HG03066 (cell line): ENCODE data around the gene ADAMTS18.
"Not testable (repeated sequence)": the region's sequence is repeated elsewhere in the genome, so short reads cannot be mapped to it uniquely, and the experiment has no call there.

Experiments
- ATAC-seq: cut with Tn5 transposase; IDR thresholded peaks from one replicate; pipeline ENCODE4 v1.9.1; 2021; ENCODE audit warnings: low read depth; ENCODE audit not compliant: unreplicated experiment

Gene ADAMTS18

DNA sequence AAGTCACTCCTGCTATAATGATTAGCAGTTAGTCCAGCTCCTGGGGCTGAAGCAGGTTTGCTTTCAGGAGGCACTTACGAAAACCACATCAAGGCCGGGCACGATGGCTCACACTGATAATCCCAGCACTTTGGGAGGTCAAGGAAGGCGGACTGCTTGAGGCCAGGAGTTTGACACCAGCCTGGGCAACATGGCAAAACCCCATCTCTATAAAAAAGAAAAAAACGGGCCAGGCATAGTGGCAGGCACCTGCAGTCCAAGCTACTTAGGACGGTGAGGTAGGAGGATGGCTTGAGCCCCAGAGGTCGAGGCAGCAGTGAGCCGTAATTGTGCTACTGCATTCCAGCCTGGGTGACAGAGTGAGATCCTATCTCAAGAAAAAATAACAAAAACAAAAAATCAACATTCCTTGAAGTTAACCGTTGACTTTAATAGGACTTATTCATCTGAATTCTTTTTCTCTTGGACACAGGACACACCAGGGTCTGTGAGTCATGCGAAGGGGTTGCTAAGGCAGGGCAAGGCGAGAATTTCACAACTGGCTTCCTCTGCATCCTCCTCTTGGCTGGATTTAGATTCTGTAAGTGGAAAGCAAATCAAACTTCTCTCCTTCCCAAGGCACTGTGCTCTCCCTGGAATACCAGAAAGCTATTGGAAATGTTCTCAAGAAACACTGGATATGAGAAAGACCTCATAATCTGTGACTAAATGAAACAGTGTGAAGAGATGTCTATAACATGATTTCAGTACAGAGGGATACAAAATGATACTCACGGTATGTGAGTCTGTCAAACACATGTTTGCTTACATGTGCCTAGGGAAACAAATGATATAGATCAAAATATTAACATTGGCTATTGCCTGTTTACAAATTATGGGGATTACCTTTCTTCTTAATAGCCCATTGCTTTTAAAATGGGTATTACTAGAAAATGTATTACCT, 136.1 kb downstream of the ADAMTS18 start:
- ATAC-seq, result no peak

DNA sequence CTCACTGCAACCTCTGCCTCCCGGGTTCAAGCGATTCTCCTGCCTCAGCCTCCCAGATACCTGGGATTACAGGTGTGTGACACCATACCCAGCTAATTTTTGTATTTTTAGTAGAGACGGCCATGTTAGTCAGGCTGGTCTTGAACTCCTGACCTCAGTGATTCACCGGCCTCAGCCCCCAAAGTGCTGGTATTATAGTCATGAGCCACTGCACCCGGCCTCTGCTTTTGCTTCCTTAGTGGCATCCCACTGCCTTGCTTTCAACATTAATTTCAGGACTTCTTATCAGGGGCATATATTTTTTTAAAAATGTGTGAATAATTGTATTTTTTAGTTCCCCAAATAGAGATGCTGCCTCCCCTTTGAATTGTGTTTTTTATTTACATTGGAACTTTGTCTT, 136.8 kb downstream of the ADAMTS18 start:
- ATAC-seq, result no peak

DNA sequence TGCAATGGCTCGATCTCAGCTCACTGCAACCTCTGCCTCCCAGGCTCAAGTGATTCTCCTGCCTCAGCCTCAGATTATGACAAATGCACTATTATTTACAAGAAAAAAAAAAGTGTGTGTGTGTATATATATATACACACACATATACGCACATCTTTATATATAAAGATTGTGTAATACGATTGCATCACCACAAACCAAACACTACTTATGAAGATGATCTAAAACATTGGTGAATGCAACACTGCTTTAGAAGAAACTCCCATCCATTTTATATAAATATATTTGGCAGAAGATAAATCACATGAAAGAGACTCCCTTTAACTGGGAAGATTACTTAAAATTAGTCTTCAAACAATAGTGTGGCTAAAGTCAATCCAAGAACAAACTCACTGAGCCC, 138.9 kb downstream of the ADAMTS18 start:
- ATAC-seq, result no peak

DNA sequence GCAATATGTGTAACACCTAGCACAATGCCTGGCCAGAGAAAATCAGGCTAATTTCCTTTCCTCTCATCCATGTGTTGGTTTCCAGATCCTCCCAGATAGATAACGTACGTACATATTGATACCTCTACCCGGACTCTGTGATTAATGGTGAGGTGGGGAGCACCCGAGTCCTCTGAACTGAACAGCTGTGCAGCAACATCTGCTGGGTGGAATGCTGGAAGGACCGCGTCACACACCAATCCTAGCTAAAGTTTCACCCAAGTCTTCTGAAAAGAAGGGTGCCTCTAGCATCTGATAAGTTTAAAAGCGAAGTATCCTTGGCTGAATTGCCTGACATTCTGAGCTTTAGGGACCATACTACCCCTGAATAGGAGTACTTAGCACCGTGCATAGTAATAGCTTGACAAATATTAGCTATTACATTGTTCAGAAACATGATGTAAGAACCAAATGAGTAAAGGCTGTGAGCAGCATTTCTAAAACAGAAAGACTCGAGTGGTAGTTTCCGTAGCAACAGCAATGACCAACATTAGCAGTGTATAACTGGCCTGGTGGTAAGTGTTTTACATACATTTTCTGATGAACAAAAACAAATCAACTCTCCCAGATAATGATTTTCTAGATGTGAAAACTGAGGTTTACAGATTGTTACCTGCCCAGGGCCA, 144.3 kb downstream of the ADAMTS18 start:
- ATAC-seq, result no peak

DNA sequence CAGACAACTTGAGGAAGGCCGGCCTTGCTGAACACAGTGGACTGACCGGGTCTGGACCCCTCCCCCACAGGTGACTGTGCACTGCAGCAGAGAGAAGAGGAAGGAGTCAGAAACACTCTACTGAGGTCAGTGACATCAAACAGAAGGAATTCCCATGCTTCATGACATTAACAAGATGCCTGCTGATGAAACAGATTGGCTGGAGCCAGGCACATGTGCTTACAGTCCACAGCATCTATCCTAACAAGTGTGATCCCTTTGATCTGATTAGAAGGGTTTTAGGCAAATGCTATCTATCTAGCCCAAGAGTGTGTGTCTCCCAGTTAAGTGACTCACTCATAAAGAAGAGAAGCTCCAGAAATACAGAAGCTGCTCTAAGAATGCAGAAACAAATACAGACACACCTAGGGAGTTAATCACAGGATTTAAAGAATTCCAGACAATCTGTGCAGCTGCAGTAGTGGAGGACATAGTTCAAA, 145.5 kb downstream of the ADAMTS18 start:
- ATAC-seq, result no peak

DNA sequence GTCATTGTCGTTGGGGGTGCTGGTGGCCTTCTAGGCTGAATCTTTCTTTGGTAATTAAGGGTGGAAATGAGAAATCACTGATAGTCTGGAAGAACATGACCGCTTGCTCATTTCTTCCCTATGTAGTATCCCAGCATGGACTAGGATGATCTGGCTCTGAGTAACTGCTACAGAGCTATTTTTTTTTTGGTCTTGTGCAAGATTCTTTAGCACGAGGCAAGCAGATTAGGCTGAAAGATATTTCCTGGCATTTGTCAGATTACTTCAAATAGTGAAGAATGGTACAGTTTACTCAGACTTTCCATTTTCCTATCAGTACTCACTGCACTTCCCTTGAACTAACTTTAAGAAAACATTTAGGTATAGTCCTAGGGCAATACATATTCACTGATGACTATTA, 146.6 kb downstream of the ADAMTS18 start:
- ATAC-seq, result no peak

DNA sequence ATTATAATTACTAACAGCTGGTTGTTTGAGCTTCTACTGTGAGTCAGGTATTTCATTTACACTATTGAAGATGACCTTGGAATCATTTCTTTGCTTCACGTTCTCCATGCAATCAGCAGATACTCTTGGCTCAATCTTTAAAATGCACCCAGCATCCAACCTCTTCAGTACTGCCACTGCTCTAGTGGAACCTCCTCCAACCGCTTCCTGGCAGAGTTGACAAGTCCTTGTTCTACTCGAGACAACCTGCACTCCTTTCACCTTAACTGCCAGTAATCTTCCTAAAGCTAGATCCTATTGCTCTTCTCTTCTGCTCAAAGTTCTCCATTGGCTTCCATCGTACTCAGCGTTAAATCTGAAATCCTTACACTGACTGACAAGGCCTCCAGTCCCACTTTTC, 149.2 kb downstream of the ADAMTS18 start:
- no peak for ATAC-seq

DNA sequence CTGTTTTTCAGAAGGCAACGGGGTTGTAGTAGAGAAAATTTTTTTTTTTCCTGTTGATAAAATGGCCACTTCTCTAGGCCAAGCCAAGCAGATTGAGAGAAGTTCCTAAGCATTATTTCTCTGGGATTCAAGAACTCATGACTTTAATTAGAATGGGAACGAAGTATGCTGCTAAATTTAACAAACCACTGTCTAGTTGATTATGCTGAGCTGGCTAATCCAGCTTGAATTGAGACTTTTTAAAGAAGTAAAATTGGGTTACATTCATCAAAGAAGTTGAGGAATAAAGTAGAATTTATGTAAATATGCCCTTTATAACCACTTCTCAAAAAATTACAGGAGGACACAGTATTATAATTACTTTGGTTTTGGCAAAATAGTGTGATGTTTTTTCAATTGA, 152.5 kb downstream of the ADAMTS18 start:
- no peak for ATAC-seq

DNA sequence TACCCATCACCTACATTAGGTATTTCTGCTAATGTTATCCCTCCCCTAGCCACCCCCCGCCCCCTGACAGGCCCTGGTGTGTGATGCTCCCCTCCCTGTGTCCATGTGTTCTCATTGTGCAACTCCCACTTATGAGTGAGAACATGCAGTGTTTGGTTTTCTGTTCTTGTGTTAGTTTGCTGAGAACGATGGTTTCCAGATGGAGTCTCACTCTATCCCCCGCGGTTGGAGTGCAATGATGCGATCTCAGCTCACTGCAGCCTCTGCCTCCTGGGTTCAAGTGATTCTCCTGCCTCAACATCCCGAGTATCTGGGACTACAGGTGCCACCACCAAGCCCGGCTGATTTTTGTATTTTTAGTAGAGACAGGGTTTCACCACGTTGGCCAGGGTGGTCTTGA, 155.5 kb downstream of the ADAMTS18 start:
- ATAC-seq, result not testable (repeated sequence)

DNA sequence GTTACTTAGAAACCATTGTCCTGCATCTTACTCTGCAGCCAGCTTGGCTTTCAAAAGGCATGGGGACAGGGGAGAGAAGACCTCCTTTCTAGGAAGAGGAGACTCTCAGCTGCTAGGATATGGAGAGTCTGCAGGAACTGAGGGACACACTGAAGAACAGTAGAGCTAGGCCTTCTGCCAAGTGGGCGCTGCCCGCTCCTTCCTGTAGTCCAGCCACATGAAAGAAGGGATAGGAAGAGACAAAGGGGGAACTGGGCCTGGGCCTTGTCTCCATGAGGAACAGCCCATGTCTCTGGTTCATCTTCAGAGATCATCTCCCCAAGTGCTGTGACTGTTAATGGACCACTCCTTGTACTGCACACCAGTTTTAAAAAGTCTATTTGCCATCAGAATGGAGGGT, 157.3 kb downstream of the ADAMTS18 start:
- no peak for ATAC-seq

DNA sequence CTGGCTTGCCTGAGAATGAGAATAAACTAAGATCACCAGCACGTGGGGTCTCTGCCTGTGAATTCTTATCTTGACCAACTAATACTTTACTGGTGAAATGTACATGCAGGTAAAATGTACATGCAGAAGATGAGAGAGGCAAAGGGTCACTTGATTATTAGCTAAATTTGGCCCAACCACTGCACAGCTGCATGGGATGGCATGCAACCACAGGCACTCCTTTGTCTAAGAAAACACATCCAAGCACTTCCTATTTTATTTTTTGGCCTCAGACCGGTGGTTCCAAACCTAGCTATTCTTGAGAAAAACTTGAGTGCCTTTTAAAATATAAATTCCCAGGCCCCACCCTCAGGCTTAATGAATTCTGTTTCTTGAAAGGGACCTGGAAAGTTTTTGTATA, 157.7 kb downstream of the ADAMTS18 start:
- ATAC-seq, result no peak

DNA sequence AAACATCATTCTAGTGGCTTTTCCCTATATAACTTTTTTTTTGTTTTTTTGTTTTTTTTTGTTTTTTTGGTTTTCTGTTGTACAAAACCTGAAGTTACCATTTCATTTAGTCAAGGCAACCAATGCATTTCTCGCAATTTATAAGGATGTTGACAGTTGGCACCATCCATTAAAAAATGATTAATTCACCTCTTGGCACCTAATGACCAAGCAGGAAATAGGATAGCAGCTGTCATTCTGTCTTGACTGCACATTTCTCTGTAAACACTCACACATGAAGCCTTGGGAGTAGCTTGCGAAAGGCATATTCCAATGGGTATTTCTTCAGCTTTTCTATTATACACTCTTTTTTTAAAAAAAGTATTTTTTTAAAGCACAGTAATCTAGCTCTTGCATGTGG, 158.2 kb downstream of the ADAMTS18 start:
- ATAC-seq, result no peak

DNA sequence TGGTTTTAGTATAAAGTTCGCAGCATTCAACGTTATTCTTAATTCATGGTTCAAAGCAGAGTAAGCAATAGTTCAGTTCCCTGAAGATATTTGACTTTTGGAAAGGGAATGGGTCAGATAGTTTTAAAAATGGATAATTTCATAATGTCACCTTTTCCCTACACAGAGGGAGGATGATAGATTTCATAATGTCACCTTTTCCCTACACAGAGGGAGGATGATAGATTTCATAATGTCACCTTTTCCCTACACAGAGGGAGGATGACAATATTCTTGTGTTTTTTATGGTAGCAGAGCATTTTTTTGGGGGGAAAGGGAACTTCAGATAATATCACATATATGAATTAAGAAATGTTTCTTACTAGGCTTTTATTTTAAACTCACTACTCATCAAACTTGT, 159.5 kb downstream of the ADAMTS18 start:
- ATAC-seq, result not testable (repeated sequence)

DNA sequence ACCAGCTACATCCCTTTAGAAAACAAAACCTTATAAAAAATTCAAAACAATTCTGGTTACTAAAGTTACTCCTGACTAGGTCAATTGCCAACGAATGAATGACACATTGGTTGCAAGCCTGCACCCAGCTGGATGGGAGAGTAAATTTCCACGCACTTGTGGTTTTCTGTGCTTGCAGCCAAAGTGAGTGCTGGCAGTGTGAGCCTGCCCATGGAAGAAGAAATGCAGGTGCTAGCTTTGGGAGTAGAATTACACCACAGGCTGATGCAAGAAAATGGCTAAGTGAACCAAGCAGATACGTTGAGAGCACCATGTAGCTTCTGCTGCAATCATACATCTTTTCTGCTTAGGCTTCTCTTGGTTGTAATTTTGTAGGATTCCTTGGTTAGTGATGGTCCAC, 161.0 kb downstream of the ADAMTS18 start:
- no peak for ATAC-seq

DNA sequence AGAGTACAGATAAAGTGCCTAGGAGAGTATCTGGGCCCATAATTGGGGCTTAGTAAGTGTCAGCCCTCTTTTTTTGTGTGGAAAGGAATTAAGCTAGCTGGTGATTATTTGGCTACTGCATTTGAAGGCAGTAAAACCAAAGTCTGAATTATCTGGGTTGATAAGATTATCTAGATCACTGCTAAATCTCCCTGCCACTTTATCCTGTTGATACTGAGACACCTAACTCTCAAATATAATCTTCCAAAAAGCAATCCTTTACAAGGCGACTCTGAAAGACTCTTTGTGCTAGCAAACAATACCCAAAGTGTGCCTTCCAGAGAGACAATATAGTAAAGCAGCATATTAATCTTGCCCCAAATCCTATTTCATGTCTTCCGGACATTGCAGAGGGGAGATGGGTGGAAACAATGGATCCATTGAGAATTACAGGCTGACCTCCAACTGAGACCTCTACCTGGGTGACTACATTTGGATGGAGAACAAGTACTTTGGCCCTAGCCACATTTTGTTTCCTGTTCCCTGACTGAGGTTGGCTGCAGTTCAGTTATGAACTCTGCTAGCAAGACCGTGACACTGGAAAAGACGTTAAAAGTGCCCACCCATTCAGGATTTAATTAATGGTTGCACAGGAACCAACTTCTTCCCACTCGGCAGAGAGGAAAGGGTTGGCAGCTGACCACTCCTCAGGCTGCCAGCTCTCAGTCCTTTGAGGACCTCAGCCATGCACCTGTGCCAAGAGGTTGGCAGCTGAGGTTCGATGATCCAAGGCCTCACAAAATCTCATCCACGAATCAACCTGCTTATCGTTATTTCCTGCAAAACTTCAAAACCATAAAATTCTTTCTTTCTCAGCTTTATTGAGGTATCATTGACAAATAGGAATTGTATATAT, 163.1 kb downstream of the ADAMTS18 start:
- ATAC-seq, result no peak

DNA sequence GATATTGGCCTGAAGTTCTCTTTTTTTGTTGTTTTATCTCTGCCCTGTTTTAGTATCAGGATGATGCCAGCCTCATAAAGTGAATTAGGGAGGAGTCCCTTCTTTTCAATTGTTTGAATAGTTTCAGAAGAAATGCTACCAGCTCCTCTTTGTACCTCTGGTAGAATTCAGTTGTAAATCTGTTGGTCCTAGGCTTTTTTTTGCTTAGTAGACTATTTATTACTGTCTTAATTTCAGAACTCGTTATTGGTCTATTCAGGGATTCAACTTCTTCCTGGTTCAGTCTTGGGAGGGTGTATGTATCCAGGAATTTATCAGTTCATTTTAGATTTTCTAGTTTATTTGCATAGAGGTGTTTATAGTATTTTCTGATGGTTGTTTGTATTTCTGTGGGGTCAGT, 168.6 kb downstream of the ADAMTS18 start:
- ATAC-seq, result not testable (repeated sequence)

DNA sequence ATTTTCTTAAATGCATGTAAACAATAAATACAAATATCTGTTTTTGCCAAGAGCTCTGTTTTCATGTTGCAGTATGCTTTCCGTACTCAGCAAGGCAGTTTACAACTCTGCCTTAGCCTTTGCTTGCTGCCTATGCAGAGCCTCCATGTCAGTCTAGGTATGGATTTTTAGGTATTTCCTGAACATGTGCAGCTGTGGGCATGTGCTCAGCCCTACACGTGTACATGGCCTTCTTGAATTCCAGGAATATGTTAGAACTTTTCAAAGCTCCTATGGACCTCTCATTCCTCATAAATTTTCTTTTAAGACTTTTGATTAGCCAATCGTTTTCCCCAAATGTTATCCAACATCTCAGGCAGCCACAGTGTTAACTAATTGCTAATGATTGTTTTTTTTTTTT, 171.9 kb downstream of the ADAMTS18 start:
- no peak for ATAC-seq

DNA sequence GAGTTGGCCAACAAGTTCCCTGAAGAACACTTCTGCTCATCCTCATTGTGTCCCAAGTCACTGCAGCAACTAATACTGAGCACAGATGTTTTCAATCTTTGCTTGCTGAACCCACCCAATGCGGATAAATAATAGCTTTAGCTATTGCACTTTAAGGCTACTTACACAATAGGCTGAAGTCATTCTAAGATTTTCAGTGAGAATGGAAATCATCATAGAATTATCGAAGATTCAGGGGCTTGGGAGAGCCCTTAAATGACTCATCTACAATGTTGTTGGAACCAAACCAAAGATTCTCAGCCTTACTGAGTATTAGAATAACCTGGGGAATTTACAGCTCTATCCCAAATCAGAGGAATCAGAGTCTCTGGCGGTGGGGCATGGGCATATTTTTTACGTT, 184.4 kb downstream of the ADAMTS18 start:
- no peak for ATAC-seq

DNA sequence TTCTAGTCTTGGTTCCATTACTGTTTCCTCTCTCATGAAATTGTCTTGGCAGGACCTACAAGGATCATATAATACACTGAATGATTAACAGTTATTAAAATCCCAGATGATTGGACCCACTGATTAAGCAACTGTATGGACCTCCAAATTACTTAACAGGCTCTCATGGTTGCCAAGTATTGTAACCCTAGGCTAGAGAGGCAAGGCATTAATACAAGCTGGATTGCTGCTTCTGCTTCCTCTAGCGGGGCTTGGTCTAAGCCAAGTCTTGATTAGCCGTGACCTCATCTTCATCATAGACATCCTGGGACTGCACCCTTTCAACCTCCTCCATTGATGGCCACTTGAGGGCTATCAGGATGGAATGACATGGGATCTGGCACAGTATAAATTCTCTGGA, 188.7 kb downstream of the ADAMTS18 start:
- ATAC-seq, result no peak

DNA sequence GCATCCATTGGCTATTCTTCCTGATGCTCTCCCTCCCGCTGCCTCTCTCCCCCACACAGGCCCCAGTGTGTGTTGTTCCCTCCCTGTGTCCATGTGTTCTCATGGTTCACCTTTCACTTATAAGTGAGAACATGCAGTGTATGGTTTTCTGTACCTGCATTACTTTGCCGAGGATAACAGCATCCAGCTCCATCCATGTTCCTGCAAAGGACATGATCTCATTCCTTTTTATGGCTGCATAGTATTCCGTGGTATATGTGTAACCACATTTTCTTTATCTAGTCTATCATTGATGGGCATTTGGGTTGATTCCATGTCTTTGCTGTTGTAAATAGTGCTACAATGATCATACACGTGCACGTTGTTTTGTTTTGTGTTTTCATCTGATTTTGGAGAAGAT, 192.4 kb downstream of the ADAMTS18 start:
- ATAC-seq, result not testable (repeated sequence)

DNA sequence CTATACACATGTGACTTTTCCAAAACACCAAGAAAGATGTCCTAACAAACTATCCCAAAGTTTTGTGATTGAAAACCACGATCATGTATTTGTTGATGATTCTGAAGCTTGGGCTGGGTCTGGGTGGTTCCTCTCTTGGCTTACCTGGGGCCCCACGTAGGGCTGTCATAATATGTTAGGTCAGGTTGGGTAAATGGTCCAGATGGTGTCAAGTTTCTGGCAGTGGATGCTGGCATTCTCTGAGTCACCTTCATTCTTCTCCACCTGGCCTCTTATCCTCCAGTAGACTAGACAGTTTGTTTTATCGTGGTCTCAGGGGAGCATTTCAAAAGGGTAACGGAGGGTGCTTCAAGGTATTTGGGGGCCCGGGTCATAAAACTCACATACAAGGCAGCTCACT, 196.2 kb downstream of the ADAMTS18 start:
- ATAC-seq, result no peak
